H1 (cell line): Measurements from ENCODE around the gene CIBAR2. TPM values are rescaled to one million over a fixed set of nuclear protein-coding genes. Genes with fewer than 3 reads are reported as not detected.

Source experiments
- ASH2L ChIP-seq: fragments of 200-600, 300-600 bp; sonication (generic); IDR thresholded peaks from one replicate; pipeline ENCODE4 v1.7.1; 2017; ENCODE audit warnings: low read length
- ATF2 ChIP-seq: IDR thresholded peaks from 2 replicates; pipeline ENCODE4 v1.6.1; 2012; ENCODE audit warnings: low read length, inconsistent platforms
- ATF3 ChIP-seq: IDR thresholded peaks from 2 replicates; pipeline ENCODE4 v1.6.1; 2011; ENCODE audit warnings: low read depth, mild to moderate bottlenecking, low read length; ENCODE audit not compliant: insufficient read depth
- BCL11A ChIP-seq, 2 experiments: IDR thresholded peaks; one replicate each; pipeline ENCODE4 v1.6.1; 2011; ENCODE audit warnings: low read depth in 2 of 2, low read length in 2 of 2, mild to moderate bottlenecking in 2 of 2
- EP300 ChIP-seq, 2 experiments: IDR thresholded peaks; 1 replicate in 1 of 2; 2 replicates in 1 of 2; pipeline ENCODE4 v1.6.1; 2011 to 2012; ENCODE audit warnings: low read depth in 2 of 2, low read length in 2 of 2, mild to moderate bottlenecking in 2 of 2, borderline replicate concordance in 1 of 2, inconsistent platforms in 1 of 2, moderate library complexity in 1 of 2
- FOSL1 ChIP-seq: IDR thresholded peaks from 2 replicates; pipeline ENCODE4 v1.6.1; 2011; ENCODE audit warnings: mild to moderate bottlenecking, low read depth, low read length, moderate library complexity; ENCODE audit not compliant: insufficient read depth
- GTF2F1 ChIP-seq: IDR thresholded peaks from 2 replicates; pipeline ENCODE4 v1.6.1; 2012; ENCODE audit warnings: low read depth, low read length, improper control_type of control experiment, borderline replicate concordance
- HDAC6 ChIP-seq: IDR thresholded peaks from one replicate; pipeline ENCODE4 v1.7.1; 2012; ENCODE audit warnings: low read depth, mild to moderate bottlenecking, inconsistent platforms, low read length, moderate library complexity
- JUN ChIP-seq: IDR thresholded peaks from 2 replicates; pipeline ENCODE4 v1.6.1; 2011; ENCODE audit warnings: low read depth, mild to moderate bottlenecking, improper control_type of control experiment, low read length
- JUND ChIP-seq: IDR thresholded peaks from 2 replicates; pipeline ENCODE4 v1.6.1; 2011; ENCODE audit warnings: mild to moderate bottlenecking, improper control_type of control experiment, low read length
- MAFK ChIP-seq: IDR thresholded peaks from 2 replicates; pipeline ENCODE4 v1.6.1; 2012; ENCODE audit warnings: low read depth, mild to moderate bottlenecking, improper control_type of control experiment, low read length
- NRF1 ChIP-seq: IDR thresholded peaks from 2 replicates; pipeline ENCODE4 v1.6.1; 2011; ENCODE audit warnings: mild to moderate bottlenecking, low read depth, low read length, improper control_type of control experiment
- PHF8 ChIP-seq: fragments of 200-600 bp; sonication (generic); conservative IDR thresholded peaks from 2 replicates; pipeline ENCODE4 v1.7.1; 2012; ENCODE audit warnings: low read depth, mild to moderate bottlenecking, inconsistent platforms, low read length, moderate library complexity
- RFX5 ChIP-seq: IDR thresholded peaks from 2 replicates; pipeline ENCODE4 v1.6.1; 2011; ENCODE audit warnings: low read depth, low read length, improper control_type of control experiment, borderline replicate concordance
- RNF2 ChIP-seq: fragments of 200-900, 300-1000 bp; sonication (generic); IDR thresholded peaks from 2 replicates; pipeline ENCODE4 v1.7.1; 2016; ENCODE audit warnings: borderline replicate concordance, low read depth, mild to moderate bottlenecking, antibody characterized with exemption, low read length; ENCODE audit not compliant: poor library complexity, severe bottlenecking; ENCODE audit errors: missing control alignments
- SP1 ChIP-seq: IDR thresholded peaks from 2 replicates; pipeline ENCODE4 v1.6.1; 2011; ENCODE audit warnings: low read depth, low read length
- SP4 ChIP-seq: IDR thresholded peaks from 2 replicates; pipeline ENCODE4 v1.6.1; 2012; ENCODE audit warnings: low read length, inconsistent platforms
- SUZ12 ChIP-seq: fragments of 200-600 bp; sonication (generic); IDR thresholded peaks from 2 replicates; pipeline ENCODE4 v1.6.1; 2012; ENCODE audit warnings: mild to moderate bottlenecking, inconsistent platforms, low read length, moderate library complexity, mixed read lengths
- TCF12 ChIP-seq: IDR thresholded peaks from 2 replicates; pipeline ENCODE4 v1.6.1; 2011; ENCODE audit warnings: low read depth, mild to moderate bottlenecking, low read length
- USF2 ChIP-seq: IDR thresholded peaks from 2 replicates; pipeline ENCODE4 v1.6.1; 2011; ENCODE audit warnings: low read length, improper control_type of control experiment
- ZNF274 ChIP-seq: IDR thresholded peaks from 2 replicates; pipeline ENCODE4 v1.7.0; 2012; ENCODE audit warnings: low read length, borderline replicate concordance; ENCODE audit errors: extremely low read depth
- polyA plus RNA-seq, 7 experiments: library from polyadenylated mRNA; depleted of rRNA in 3 of 7; stranded (reverse) in 5 of 7; unstranded in 2 of 7; fragments of >200 nt in 5 of 7; fragments of 200-250 nt in 2 of 7; gene quantifications; 1 replicate in 5 of 7; 2 replicates in 1 of 7; 4 replicates in 1 of 7; pipeline versions ENCODE4 v1.2.1 to v1.2.3, GENCODE V29; 2011 to 2013; ENCODE audit warnings: missing spikeins in 2 of 7, mixed read lengths in 2 of 7
- total RNA-seq: library from RNA; stranded (reverse); fragmentation: NEBNext Ultra II Directional; extraction: Animal tissue kit (Norgen Biotek cat#: 25700); gene quantifications from 2 replicates; pipeline ENCODE4 v1.2.1, GENCODE V29; 2021

Gene CIBAR2
- total and polyA plus RNA-seq, 2 of the 8 experiments (the other 6 are each of a cell fraction or from before 2014, with no cell fraction given) = 0.18 TPM; not detected in 1

- TF ChIP-seq RFX5 (no peak), JUN (no peak), ASH2L (peak; percentile 68), JUND (no peak; the same call in 1 of the 2 replicates), GTF2F1 (no peak), EP300 (IDR thresholded peaks at IDR 0.05; ENCODE audit: borderline replicate concordance in 1 of 2, low read depth in 2 of 2, low read length in 2 of 2) (peak in 1 of 2 experiments; percentile 80; a peak in 1 of 3 replicates), SP4 (no peak), BCL11A (IDR thresholded peaks at IDR 0.05; ENCODE audit: low read depth in 2 of 2, low read length in 2 of 2) (peak in 1 of 2 experiments; percentile 80), ATF3 (no peak), TCF12 (peak; percentile 70; the same call in 1 of the 2 replicates), HDAC6 (no peak), SP1 (peak; percentile 39; the same call in 1 of the 2 replicates), NRF1 (no peak), FOSL1 (no peak), SUZ12 (0 out of 2 replicates have a peak, but pooled peaks have one; percentile 21), USF2 (no peak), RNF2 (no peak), ATF2 (no peak), PHF8 (no peak), ZNF274 (no peak), MAFK (no peak)
Measured at GRCh38 chr16:85083051-85083639, 29.1 kb downstream of the CIBAR2 start (continued).
